Epithelial cell of umbilical artery (primary cell): ENCODE results near the gene KMT2B. TPM values are rescaled to one million over a fixed set of nuclear protein-coding genes. Genes with fewer than 3 reads are reported as not detected.

Source experiments
- total RNA-seq: library from RNA; depleted of rRNA; stranded (reverse); fragments of >200 nt; gene quantifications from 2 replicates; pipeline ENCODE4 v1.2.3, GENCODE V29; 2014

KMT2B gene
- total RNA-seq = 3.6 and 7.0 TPM in 2 replicates

GRCh38 chr19:35717665-35718344 lies at the start of gene KMT2B:
KMT2B (plus strand) TSS chr19:35718003; CDS start chr19:35718019, 16 bp downstream.

DNA sequence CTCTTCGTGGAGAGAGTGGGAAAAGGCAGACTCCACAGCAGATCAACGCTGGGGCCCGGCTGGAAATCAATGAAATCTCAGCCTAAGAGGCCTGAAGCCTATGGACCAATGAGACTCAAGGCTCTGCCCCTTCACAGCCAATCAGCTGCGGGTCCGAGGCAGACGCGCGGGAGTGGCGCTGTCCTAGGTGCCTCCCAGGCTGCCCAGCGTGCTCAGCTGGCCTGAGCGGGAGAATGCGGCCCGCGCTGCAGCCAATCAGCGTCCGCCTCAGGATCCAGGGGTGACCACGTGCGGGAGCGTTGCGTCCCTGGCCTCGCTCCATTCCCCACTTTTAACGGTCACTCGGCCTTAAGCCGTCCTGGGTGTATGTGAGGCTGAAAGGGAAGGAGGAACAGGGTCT lies 13.6 kb upstream of the KMT2B start, which contains the start of gene ZBTB32:
Gene ZBTB32, plus strand, starts transcription at position 341 of the 400 bp plus-strand sequence. CDS start 10,069 bp downstream, outside the sequence.

GRCh38 chr19:35742121-35742724 lies 24.4 kb downstream of the KMT2B start, which contains the start of gene IGFLR1:
IGFLR1 (minus strand) TSS chr19:35742452; CDS start chr19:35741180, 1,272 bp downstream.

DNA sequence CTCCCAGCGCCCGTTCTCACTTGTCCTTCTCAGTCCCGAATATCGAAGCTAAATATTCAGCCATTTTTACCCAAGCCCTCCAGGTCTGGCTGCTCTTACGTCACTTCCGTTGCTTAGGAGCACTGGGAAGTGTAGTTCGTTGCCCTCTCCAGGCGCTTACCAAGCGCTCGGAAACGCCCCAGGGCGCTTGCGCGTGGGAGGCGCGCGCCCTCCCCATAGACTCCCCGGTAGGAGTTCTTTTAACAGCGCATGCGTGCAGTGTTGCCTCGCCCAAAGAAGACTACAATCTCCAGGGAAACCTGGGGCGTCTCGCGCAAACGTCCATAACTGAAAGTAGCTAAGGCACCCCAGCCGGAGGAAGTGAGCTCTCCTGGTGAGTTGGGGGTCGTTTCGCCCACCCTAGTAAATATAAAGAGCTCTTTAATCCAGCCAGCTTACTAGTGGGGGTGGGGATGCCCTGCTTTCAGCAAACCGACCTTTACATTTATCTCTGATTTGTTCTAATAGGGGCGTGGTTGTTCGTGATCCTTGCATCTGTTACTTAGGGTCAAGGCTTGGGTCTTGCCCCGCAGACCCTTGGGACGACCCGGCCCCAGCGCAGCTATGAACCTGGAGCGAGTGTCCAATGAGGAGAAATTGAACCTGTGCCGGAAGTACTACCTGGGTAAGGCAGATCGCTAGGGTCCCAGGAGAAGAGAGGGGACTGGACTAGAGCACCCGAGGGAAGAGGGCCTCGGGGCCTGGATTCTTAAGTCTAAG lies 27.7 kb downstream of the KMT2B start, which contains the start of the genes PSENEN and U2AF1L4:
Gene PSENEN, plus strand, starts transcription at position 324 of the 759 bp plus-strand sequence. Its CDS starts 280 bp downstream, at position 604.
Gene U2AF1L4, minus strand, starts transcription at position 91 of the 759 bp plus-strand sequence. Its CDS starts 27 bp downstream, at position 64.

GRCh38 chr19:35748106-35749020 lies 30.6 kb downstream of the KMT2B start, which contains the start of gene LIN37:
LIN37 (plus strand) TSS chr19:35748576; CDS start chr19:35748725, 149 bp downstream.

DNA sequence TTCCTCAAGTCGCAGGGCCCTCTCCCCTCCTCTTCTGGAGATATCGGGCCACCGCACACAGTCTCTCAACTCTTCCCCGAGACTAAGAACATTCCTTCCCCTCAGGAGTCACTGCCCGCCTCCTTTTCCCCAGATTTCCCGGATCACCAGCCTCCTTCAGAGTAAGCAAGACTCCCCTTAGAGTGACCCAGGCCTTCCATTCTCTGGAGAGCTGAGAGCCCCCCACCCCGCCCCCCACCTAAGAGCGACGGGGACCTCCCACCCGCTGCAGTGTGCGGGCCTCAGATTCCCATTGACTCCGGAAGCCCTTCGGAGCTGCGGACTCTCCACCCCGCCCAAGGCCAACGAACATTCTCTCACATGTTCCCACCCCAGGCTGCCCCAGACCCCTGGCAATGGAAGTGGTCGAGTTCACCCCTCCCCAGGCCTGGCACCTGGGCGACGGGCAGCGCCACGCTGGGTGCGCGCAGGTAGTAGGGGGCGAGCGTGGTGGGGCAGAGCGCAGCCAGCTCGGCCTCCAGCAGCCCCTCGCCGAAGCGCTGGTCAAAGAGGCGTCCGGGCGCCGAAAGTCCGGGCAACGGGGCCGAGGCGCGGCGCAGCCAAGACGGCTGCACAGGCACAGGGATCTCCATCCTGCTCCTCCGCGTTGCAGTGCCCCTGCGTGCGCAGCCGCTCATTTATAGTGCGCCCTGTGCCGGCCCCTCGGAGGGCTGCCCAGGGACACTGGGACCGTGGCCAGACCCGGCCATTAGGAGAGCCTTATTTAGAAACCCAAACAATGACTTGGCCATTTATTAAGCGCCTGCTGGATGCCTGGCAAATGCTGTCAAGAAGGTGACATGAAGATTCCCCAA lies 38.8 kb downstream of the KMT2B start, which contains the start of gene HSPB6:
Gene HSPB6, minus strand, starts transcription at position 653 of the 854 bp plus-strand sequence. Its CDS starts 21 bp downstream, at position 632.

GRCh38 chr19:35757749-35758608 lies 40.2 kb downstream of the KMT2B start, which contains the start of gene PROSER3:
PROSER3 (plus strand) TSS chr19:35758176; CDS start chr19:35758216, 40 bp downstream.

DNA sequence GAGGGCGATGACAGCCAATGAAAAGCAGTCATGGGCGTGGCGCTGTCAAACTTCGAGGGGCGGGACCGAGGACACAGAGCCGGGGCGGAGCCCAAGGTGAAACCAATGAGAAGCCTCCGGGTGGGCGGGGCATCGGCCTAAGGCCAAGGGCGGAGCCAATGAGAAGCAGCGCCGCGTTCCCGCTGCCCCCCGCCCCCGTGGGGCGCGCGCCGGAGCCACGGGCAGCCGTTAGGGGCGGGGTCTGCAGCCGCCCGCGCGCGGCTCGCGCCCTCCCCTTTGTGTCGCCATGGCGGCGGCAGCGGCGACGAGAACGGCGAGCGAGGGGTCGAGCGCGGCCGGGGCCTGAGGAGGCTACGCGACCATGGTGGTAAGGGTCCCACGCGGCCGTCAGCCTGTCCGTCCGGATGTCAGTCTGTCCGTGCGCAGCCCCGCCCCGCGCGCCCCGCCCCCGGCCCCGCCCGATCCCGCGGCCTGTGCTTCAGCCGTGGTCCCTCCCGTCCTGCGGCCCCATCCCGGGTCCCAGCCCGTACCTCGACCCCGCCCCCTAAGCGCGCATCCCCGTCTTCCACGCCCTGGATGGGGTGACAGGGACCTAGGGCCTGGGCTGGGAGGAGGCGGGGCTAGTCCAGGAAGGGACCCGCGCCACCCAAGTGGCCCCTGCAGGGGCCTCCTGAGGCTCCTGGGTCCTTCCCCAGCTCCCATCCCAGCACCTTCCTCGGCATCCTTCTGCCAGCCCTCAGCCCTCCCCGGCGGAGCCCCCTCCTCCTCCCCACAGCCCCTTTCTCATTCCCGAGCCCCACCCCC lies 57.7 kb downstream of the KMT2B start, which contains the start of gene ARHGAP33:
Gene ARHGAP33, plus strand, starts transcription at position 267 of the 804 bp plus-strand sequence. Its CDS starts 95 bp downstream, at position 362.

Other genes with a start within 250 kb of the KMT2B start
- gene KRTDAP, start 227.5 kb upstream of the KMT2B start, total RNA-seq = not detected in 2 replicates
- not detected in 2 replicates for gene DMKN, start 204.4 kb upstream of the KMT2B start, total RNA-seq
- gene SBSN, start 189.7 kb upstream of the KMT2B start, total RNA-seq = not detected in 2 replicates
- gene GAPDHS, start 184.5 kb upstream of the KMT2B start, total RNA-seq = not detected in 2 replicates
- 72.6 and 78.6 TPM in 2 replicates for gene TMEM147, start 172.4 kb upstream of the KMT2B start, total RNA-seq
- gene ATP4A, start 154.3 kb upstream of the KMT2B start, total RNA-seq = not detected in 2 replicates
- not detected in 2 replicates for gene PMIS2, start 131.8 kb upstream of the KMT2B start, total RNA-seq
- 6.8 and 9.9 TPM in 2 replicates for gene HAUS5, start 105.3 kb upstream of the KMT2B start, total RNA-seq
- gene RBM42, start 89.0 kb upstream of the KMT2B start, total RNA-seq = 48.3 and 53.3 TPM in 2 replicates
- gene ETV2, start 76.3 kb upstream of the KMT2B start, total RNA-seq = 0.30 TPM in 1 of 2 replicates, not detected in the other
- gene COX6B1, start 69.7 kb upstream of the KMT2B start, total RNA-seq = 282 and 403 TPM in 2 replicates
- not detected in 2 replicates for gene UPK1A, start 51.5 kb upstream of the KMT2B start, total RNA-seq
- not detected in 2 replicates for gene ZBTB32, start 13.4 kb upstream of the KMT2B start, total RNA-seq
- 0.91 and 4.2 TPM in 2 replicates for gene IGFLR1, start 24.4 kb downstream of the KMT2B start, total RNA-seq
- gene U2AF1L4, start 27.4 kb downstream of the KMT2B start, total RNA-seq = 3.9 and 14.0 TPM in 2 replicates
- gene PSENEN, start 27.6 kb downstream of the KMT2B start, total RNA-seq = 14.0 and 15.2 TPM in 2 replicates
- 5.2 and 9.0 TPM in 2 replicates for gene LIN37, start 30.6 kb downstream of the KMT2B start, total RNA-seq
- gene HSPB6, start 39.0 kb downstream of the KMT2B start, total RNA-seq = 0.65 and 3.0 TPM in 2 replicates
- 2.6 and 4.0 TPM in 2 replicates for gene PROSER3, start 40.2 kb downstream of the KMT2B start, total RNA-seq
- 2.6 and 4.0 TPM in 2 replicates for gene ARHGAP33, start 57.6 kb downstream of the KMT2B start, total RNA-seq
- gene PRODH2, start 94.8 kb downstream of the KMT2B start, total RNA-seq = not detected in 2 replicates
- not detected in 2 replicates for gene NPHS1, start 134.5 kb downstream of the KMT2B start, total RNA-seq
- gene KIRREL2, start 138.9 kb downstream of the KMT2B start, total RNA-seq = 0.15 TPM in 1 of 2 replicates, not detected in the other
- gene APLP1, start 150.6 kb downstream of the KMT2B start, total RNA-seq = 1.2 and 5.5 TPM in 2 replicates
- gene NFKBID, start 182.5 kb downstream of the KMT2B start, total RNA-seq = 1.6 and 17.5 TPM in 2 replicates
- not detected in 2 replicates for gene HCST, start 184.5 kb downstream of the KMT2B start, total RNA-seq
- gene TYROBP, start 190.3 kb downstream of the KMT2B start, total RNA-seq = not detected in 2 replicates
- gene LRFN3, start 218.4 kb downstream of the KMT2B start, total RNA-seq = 1.3 and 2.4 TPM in 2 replicates